Thyroid gland (tissue), 4 donors: ENCODE data around the gene SLC6A1.

ENCODE experiments used
- CTCF ChIP-seq, 6 experiments: fragments of 200-600 bp in 3 of 6; fragments of 450-650 bp in 3 of 6; sonication (generic) in 3 of 6; IDR thresholded peaks; one replicate each; pipeline ENCODE4 v1.5.1; 2016 to 2019; ENCODE audit warnings: antibody characterized with exemption in 6 of 6, mild to moderate bottlenecking in 2 of 6, inconsistent platforms in 1 of 6, moderate library complexity in 1 of 6
- POLR2A ChIP-seq, 2 donors: fragments of 450-650 bp; IDR thresholded peaks; one replicate each; pipeline ENCODE4 v1.6.1; 2017; ENCODE audit warnings: antibody characterized with exemption in 2 of 2, mild to moderate bottlenecking in 2 of 2, moderate library complexity in 1 of 2

- no peak for TF ChIP-seq CTCF (IDR thresholded peaks at IDR 0.05)
- no peak for TF ChIP-seq POLR2A (IDR thresholded peaks at IDR 0.05)
Measured at GRCh38 chr3:11085093-11085840, 92.7 kb downstream of the SLC6A1 start.
